ENCODE results near the gene MMP28.

The MMP28 gene

GRCh38 chr17:35797370-35797769, 1.9 kb upstream of the MMP28 start:
- no peak for DNase-seq

- DNase-seq, result no peak
Measured at GRCh38 chr17:35796942-35797341, 1.5 kb upstream of the MMP28 start.

GRCh38 chr17:35795871-35796265, 427 bp upstream of the MMP28 start:
- DNase-seq, result no peak

- DNase-seq, result no peak
Measured at GRCh38 chr17:35793257-35793656, 2.2 kb downstream of the MMP28 start.

GRCh38 chr17:35791681-35792350, 3.6 kb downstream of the MMP28 start:
- DNase-seq, result no peak

GRCh38 chr17:35790841-35791240, 4.6 kb downstream of the MMP28 start:
- no peak for DNase-seq

- no peak for DNase-seq
Measured at GRCh38 chr17:35788477-35789368, 6.7 kb downstream of the MMP28 start.

GRCh38 chr17:35786941-35787432, 8.5 kb downstream of the MMP28 start:
- no peak for DNase-seq

GRCh38 chr17:35784895-35785294, 10.5 kb downstream of the MMP28 start:
- no peak for DNase-seq

GRCh38 chr17:35780950-35781349, 14.5 kb downstream of the MMP28 start:
- DNase-seq, result no peak

- no peak for DNase-seq
Measured at GRCh38 chr17:35778641-35779196, 16.7 kb downstream of the MMP28 start.

GRCh38 chr17:35775583-35775982, 19.9 kb downstream of the MMP28 start:
- no peak for DNase-seq

- DNase-seq, result no peak
Measured at GRCh38 chr17:35775039-35775438, 20.4 kb downstream of the MMP28 start.

- no peak for DNase-seq
Measured at GRCh38 chr17:35774499-35774898, 20.9 kb downstream of the MMP28 start.

- no peak for DNase-seq
Measured at GRCh38 chr17:35773679-35774425, 21.6 kb downstream of the MMP28 start.

- no peak for DNase-seq
Measured at GRCh38 chr17:35773129-35773528, 22.3 kb downstream of the MMP28 start.

- no peak for DNase-seq
Measured at GRCh38 chr17:35769895-35770486, 25.4 kb downstream of the MMP28 start.

GRCh38 chr17:35768797-35769196, 26.6 kb downstream of the MMP28 start:
- no peak for DNase-seq

GRCh38 chr17:35766903-35767510, 28.4 kb downstream of the MMP28 start:
- no peak for DNase-seq

- DNase-seq, result no peak
Measured at GRCh38 chr17:35766489-35766877, 29.0 kb downstream of the MMP28 start.

- DNase-seq, result no peak
Measured at GRCh38 chr17:35765756-35766488, 29.5 kb downstream of the MMP28 start.
